ENCODE data around the gene SNU13.
"Not testable (repeated sequence)": the region's sequence is repeated elsewhere in the genome, so short reads cannot be mapped to it uniquely, and the experiment has no call there.

The SNU13 gene

GRCh38 chr22:41650821-41651220, 37.8 kb downstream of the SNU13 start:
- no peak overlapping the region for H3K4me3 ChIP-seq (ENCODE audit: low read length)
- no peak for DNase-seq (ENCODE audit: low read depth, low spot score)

- no peak overlapping the region for H3K4me3 ChIP-seq (ENCODE audit: low read length)
- DNase-seq (ENCODE audit: low read depth, low spot score), result no peak
These were observed 38.4 kb downstream of the SNU13 start for GRCh38 chr22:41650229-41650628.

- DNase-seq (ENCODE audit: low read depth, low spot score), result no peak
These were observed 40.2 kb downstream of the SNU13 start for GRCh38 chr22:41648432-41648831.

GRCh38 chr22:41647771-41648170, 40.9 kb downstream of the SNU13 start:
- H3K4me3 ChIP-seq (ENCODE audit: low read length), result no peak overlapping the region
- DNase-seq (ENCODE audit: low read depth, low spot score), result no peak

More at GRCh38 chr22:41648432-41648831, 40.2 kb downstream of the SNU13 start:
- no peak overlapping the region for H3K4me3 ChIP-seq (ENCODE audit: low read length)

- no peak overlapping the region for H3K4me3 ChIP-seq (ENCODE audit: low read length)
- no peak for DNase-seq (ENCODE audit: low read depth, low spot score)
These were observed 46.1 kb downstream of the SNU13 start for GRCh38 chr22:41642331-41643110.

GRCh38 chr22:41641854-41642253, 46.8 kb downstream of the SNU13 start:
- DNase-seq (ENCODE audit: low read depth, low spot score), result no peak
- H3K4me3 ChIP-seq (ENCODE audit: low read length), result no peak overlapping the region

GRCh38 chr22:41638748-41639147, 49.9 kb downstream of the SNU13 start:
- no peak for DNase-seq (ENCODE audit: low read depth, low spot score)
- H3K4me3 ChIP-seq (ENCODE audit: low read length), result no peak overlapping the region

- no peak for DNase-seq (ENCODE audit: low read depth, low spot score)
These were observed 50.5 kb downstream of the SNU13 start for GRCh38 chr22:41638124-41638523.

GRCh38 chr22:41637623-41638022, 51.0 kb downstream of the SNU13 start:
- not testable (repeated sequence) for DNase-seq (ENCODE audit: low read depth, low spot score); H3K4me3 ChIP-seq (ENCODE audit: low read length)

More at GRCh38 chr22:41638124-41638523, 50.5 kb downstream of the SNU13 start:
- no peak overlapping the region for H3K4me3 ChIP-seq (ENCODE audit: low read length)

GRCh38 chr22:41636467-41636866, 52.2 kb downstream of the SNU13 start:
- no peak for DNase-seq (ENCODE audit: low read depth, low spot score)
- no peak overlapping the region for H3K4me3 ChIP-seq (ENCODE audit: low read length)

GRCh38 chr22:41634610-41635009, 54.1 kb downstream of the SNU13 start:
- DNase-seq (ENCODE audit: low read depth, low spot score); H3K4me3 ChIP-seq (ENCODE audit: low read length): not testable (repeated sequence)

- not testable (repeated sequence) for DNase-seq (ENCODE audit: low read depth, low spot score); H3K4me3 ChIP-seq (ENCODE audit: low read length)
These were observed 57.1 kb downstream of the SNU13 start for GRCh38 chr22:41631615-41632014.

- not testable (repeated sequence) for H3K4me3 ChIP-seq (ENCODE audit: low read length); DNase-seq (ENCODE audit: low read depth, low spot score)
These were observed 57.6 kb downstream of the SNU13 start for GRCh38 chr22:41631115-41631514.

GRCh38 chr22:41625577-41625976, 63.1 kb downstream of the SNU13 start:
- H3K4me3 ChIP-seq (ENCODE audit: low read length), result no peak overlapping the region

More at GRCh38 chr22:41625577-41625976, 63.1 kb downstream of the SNU13 start:
- no peak for DNase-seq (ENCODE audit: low read depth, low spot score)
